Mononuclear cell (primary cell): ENCODE data around the gene RSU1. TPM values are rescaled to one million over a fixed set of nuclear protein-coding genes. Genes with fewer than 3 reads are reported as not detected.

Experiments
- H3K27me3 ChIP-seq: 2 replicates; pipeline ENCODE4 v1.6.0; 2011; ENCODE audit warnings: low read length, control low read depth; ENCODE audit not compliant: insufficient read depth
- H3K4me1 ChIP-seq: 2 replicates; pipeline ENCODE4 v1.5.1; 2011; ENCODE audit warnings: mild to moderate bottlenecking, low read length, control low read depth; ENCODE audit not compliant: insufficient read depth
- H3K4me3 ChIP-seq: 2 replicates; pipeline ENCODE4 v1.5.1; 2011; ENCODE audit warnings: mild to moderate bottlenecking, low read length, moderate library complexity
- H3K9me3 ChIP-seq: 2 replicates; pipeline ENCODE4 v1.5.1; 2011; ENCODE audit warnings: low read depth, mild to moderate bottlenecking, control low read depth, low read length
- total RNA-seq: library from RNA; depleted of rRNA; stranded (reverse); fragments of >200 nt; gene quantifications from one replicate; pipeline ENCODE4 v1.2.3, GENCODE V29; 2012

Gene RSU1
- total RNA-seq, 1 donor, result 80.0 TPM

GRCh38 chr10:16811292-16811691 lies 5.9 kb downstream of the RSU1 start:
- Histone ChIP-seq H3K4me1 (peaks cover 18% of the 10 kb centered on the region), H3K9me3 (no peaks in the 10 kb centered on the region), H3K27me3 (no peaks in the 10 kb centered on the region), H3K4me3 (no peak overlapping the region)

- Histone ChIP-seq H3K4me1 (no peaks in the 10 kb centered on the region), H3K9me3 (no peaks in the 10 kb centered on the region), H3K27me3 (no peaks in the 10 kb centered on the region), H3K4me3 (no peak overlapping the region)
Observed at GRCh38 chr10:16809074-16809718, 8.0 kb downstream of the RSU1 start.

- Histone ChIP-seq H3K27me3 (no peaks in the 10 kb centered on the region), H3K4me3 (no peak overlapping the region), H3K9me3 (no peaks in the 10 kb centered on the region), H3K4me1 (peaks cover 10% of the 10 kb centered on the region)
Observed at GRCh38 chr10:16804123-16804522, 13.1 kb downstream of the RSU1 start.

- H3K27me3 ChIP-seq, result no peaks in the 10 kb centered on the region
- no peak overlapping the region for H3K4me3 ChIP-seq
- H3K9me3 ChIP-seq, result no peaks in the 10 kb centered on the region
- H3K4me1 ChIP-seq, result peaks cover 10% of the 10 kb centered on the region
Observed at GRCh38 chr10:16803464-16803863, 13.8 kb downstream of the RSU1 start.

- Histone ChIP-seq H3K4me1 (peaks cover 10% of the 10 kb centered on the region), H3K27me3 (no peaks in the 10 kb centered on the region), H3K4me3 (no peak overlapping the region), H3K9me3 (no peaks in the 10 kb centered on the region)
Observed at GRCh38 chr10:16799621-16800020, 17.6 kb downstream of the RSU1 start.

GRCh38 chr10:16798571-16798970 lies 18.7 kb downstream of the RSU1 start:
- no peaks in the 10 kb centered on the region for H3K9me3 ChIP-seq

GRCh38 chr10:16795410-16796073 lies 21.7 kb downstream of the RSU1 start:
- no peaks in the 10 kb centered on the region for H3K9me3 ChIP-seq
- peaks cover 10% of the 10 kb centered on the region for H3K4me1 ChIP-seq
- H3K27me3 ChIP-seq, result no peaks in the 10 kb centered on the region
- H3K4me3 ChIP-seq, result no peak overlapping the region

More at GRCh38 chr10:16798571-16798970, 18.7 kb downstream of the RSU1 start:
- no peaks in the 10 kb centered on the region for H3K27me3 ChIP-seq
- peaks cover 10% of the 10 kb centered on the region for H3K4me1 ChIP-seq
- H3K4me3 ChIP-seq, result no peak overlapping the region

- no peaks in the 10 kb centered on the region for H3K9me3 ChIP-seq
- H3K27me3 ChIP-seq, result no peaks in the 10 kb centered on the region
- H3K4me3 ChIP-seq, result no peak overlapping the region
- no peaks in the 10 kb centered on the region for H3K4me1 ChIP-seq
Observed at GRCh38 chr10:16794005-16794404, 23.2 kb downstream of the RSU1 start.

- Histone ChIP-seq H3K9me3 (no peaks in the 10 kb centered on the region), H3K27me3 (no peaks in the 10 kb centered on the region), H3K4me3 (no peak overlapping the region), H3K4me1 (peaks cover 7% of the 10 kb centered on the region)
Observed at GRCh38 chr10:16792675-16793074, 24.5 kb downstream of the RSU1 start.

- H3K9me3 ChIP-seq, result no peaks in the 10 kb centered on the region
- H3K27me3 ChIP-seq, result no peaks in the 10 kb centered on the region
- H3K4me3 ChIP-seq, result no peak overlapping the region
- H3K4me1 ChIP-seq, result peaks cover 17% of the 10 kb centered on the region
Observed at GRCh38 chr10:16789765-16790164, 27.5 kb downstream of the RSU1 start.

- Histone ChIP-seq H3K9me3 (no peaks in the 10 kb centered on the region), H3K27me3 (no peaks in the 10 kb centered on the region), H3K4me1 (peaks cover 17% of the 10 kb centered on the region), H3K4me3 (no peak overlapping the region)
Observed at GRCh38 chr10:16789261-16789660, 28.0 kb downstream of the RSU1 start.

- Histone ChIP-seq H3K4me1 (peaks cover 17% of the 10 kb centered on the region), H3K27me3 (no peaks in the 10 kb centered on the region), H3K9me3 (no peaks in the 10 kb centered on the region), H3K4me3 (no peak overlapping the region)
Observed at GRCh38 chr10:16788778-16789177, 28.4 kb downstream of the RSU1 start.

GRCh38 chr10:16788125-16788524 lies 29.1 kb downstream of the RSU1 start:
- H3K27me3 ChIP-seq, result no peaks in the 10 kb centered on the region
- H3K9me3 ChIP-seq, result no peaks in the 10 kb centered on the region
- no peak overlapping the region for H3K4me3 ChIP-seq
- peaks cover 17% of the 10 kb centered on the region for H3K4me1 ChIP-seq

- H3K4me1 ChIP-seq, result peaks cover 17% of the 10 kb centered on the region
Observed at GRCh38 chr10:16787361-16787791, 29.8 kb downstream of the RSU1 start.

GRCh38 chr10:16780338-16780880 lies 36.8 kb downstream of the RSU1 start:
- peaks cover 5% of the 10 kb centered on the region for H3K4me1 ChIP-seq
- no peak overlapping the region for H3K4me3 ChIP-seq
- H3K9me3 ChIP-seq, result no peaks in the 10 kb centered on the region
- H3K27me3 ChIP-seq, result no peaks in the 10 kb centered on the region

More at GRCh38 chr10:16787361-16787791, 29.8 kb downstream of the RSU1 start:
- Histone ChIP-seq H3K27me3 (no peaks in the 10 kb centered on the region), H3K4me3 (no peak overlapping the region), H3K9me3 (no peaks in the 10 kb centered on the region)
